GM12801 (cell line): ENCODE data around the gene MET.

Experiments
- TF ChIP-seq, protein P1 (sequence below): IDR thresholded peaks from one replicate; pipeline ENCODE4 v1.5.1; 2011; ENCODE audit warnings: control low read depth; ENCODE audit not compliant: insufficient read length; ENCODE audit errors: extremely low read depth

Gene MET

GRCh38 chr7:116692401-116693308 is 20.7 kb downstream of the MET start:
- TF ChIP-seq, protein P1, sequence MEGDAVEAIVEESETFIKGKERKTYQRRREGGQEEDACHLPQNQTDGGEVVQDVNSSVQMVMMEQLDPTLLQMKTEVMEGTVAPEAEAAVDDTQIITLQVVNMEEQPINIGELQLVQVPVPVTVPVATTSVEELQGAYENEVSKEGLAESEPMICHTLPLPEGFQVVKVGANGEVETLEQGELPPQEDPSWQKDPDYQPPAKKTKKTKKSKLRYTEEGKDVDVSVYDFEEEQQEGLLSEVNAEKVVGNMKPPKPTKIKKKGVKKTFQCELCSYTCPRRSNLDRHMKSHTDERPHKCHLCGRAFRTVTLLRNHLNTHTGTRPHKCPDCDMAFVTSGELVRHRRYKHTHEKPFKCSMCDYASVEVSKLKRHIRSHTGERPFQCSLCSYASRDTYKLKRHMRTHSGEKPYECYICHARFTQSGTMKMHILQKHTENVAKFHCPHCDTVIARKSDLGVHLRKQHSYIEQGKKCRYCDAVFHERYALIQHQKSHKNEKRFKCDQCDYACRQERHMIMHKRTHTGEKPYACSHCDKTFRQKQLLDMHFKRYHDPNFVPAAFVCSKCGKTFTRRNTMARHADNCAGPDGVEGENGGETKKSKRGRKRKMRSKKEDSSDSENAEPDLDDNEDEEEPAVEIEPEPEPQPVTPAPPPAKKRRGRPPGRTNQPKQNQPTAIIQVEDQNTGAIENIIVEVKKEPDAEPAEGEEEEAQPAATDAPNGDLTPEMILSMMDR, result no peak

DNA sequence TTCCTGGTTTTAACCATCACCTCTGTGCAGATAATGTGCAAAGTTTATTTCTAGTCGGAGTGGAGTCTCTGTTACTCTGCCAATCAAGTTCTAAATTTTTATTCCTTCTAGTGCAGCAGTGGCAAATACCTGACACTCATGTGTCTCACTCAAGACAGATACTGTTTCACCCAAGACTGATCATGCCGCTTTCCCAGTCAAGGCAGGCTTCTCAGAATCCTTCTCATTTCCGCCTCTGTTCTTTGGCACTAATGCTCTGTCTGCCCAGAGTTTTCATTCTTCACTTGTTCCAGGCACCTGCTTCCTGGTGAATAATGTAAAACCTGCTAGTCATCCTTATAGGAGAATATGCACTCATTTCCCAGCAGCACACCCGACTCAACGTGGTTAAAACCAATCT is 24.7 kb downstream of the MET start:
- TF ChIP-seq, protein P1, result no peak

GRCh38 chr7:116697152-116697551 is 25.2 kb downstream of the MET start:
- TF ChIP-seq, protein P1, result no peak

- TF ChIP-seq, protein P1, result no peak
Measured at GRCh38 chr7:116697761-116698160, 25.8 kb downstream of the MET start.

- TF ChIP-seq, protein P1, result no peak
Measured at GRCh38 chr7:116698396-116698795, 26.4 kb downstream of the MET start.

- TF ChIP-seq, protein P1, result no peak
Measured at GRCh38 chr7:116698930-116699721, 27.1 kb downstream of the MET start.

GRCh38 chr7:116699722-116700120 is 27.7 kb downstream of the MET start:
- TF ChIP-seq, protein P1, result no peak
